H1 (cell line): ENCODE measurements around the gene NEUROD4. TPM values are rescaled to one million over a fixed set of nuclear protein-coding genes. Genes with fewer than 3 reads are reported as not detected.

Experiments
- CTCF ChIA-PET: fragments of 300-600 bp; sonication (Branson Sonifier 250); formaldehyde crosslinking; loops from one replicate; lab custom pipeline; 2021; ENCODE audit not compliant: partially characterized antibody; lab: Charles Lee
- POLR2A ChIA-PET: fragments of 300-600 bp; sonication (Branson Sonifier 250); formaldehyde crosslinking; loops from one replicate; lab custom pipeline; 2021; ENCODE audit warnings: inconsistent platforms; ENCODE audit not compliant: partially characterized antibody; lab: Charles Lee
- DNase-seq, 2 experiments: peaks; one replicate each; pipeline versions ENCODE4 v3.0.0 to v3.0.0-alpha.2; 2010 to 2022; ENCODE audit warnings: low spot score in 2 of 2, low read depth in 1 of 2, mixed read lengths in 1 of 2
- FAIRE-seq: peaks from 2 replicates; lab custom pipeline; 2011; peaks lifted over from hg19 to GRCh38; lab: Jason Lieb, UNC
- H2AFZ ChIP-seq: 2 replicates; pipeline ENCODE4 v1.8.1; 2012; ENCODE audit warnings: low read length, inconsistent platforms
- H2AK5ac ChIP-seq: 2 replicates; pipeline ENCODE4 v1.6.1; 2013; ENCODE audit warnings: low read depth, low read length
- H2BK120ac ChIP-seq: replicated peaks from 2 replicates; pipeline ENCODE3; 2013; ENCODE audit warnings: low read depth, low read length, inconsistent platforms
- H2BK12ac ChIP-seq: 2 replicates; pipeline ENCODE4 v1.6.1; 2013; ENCODE audit warnings: low read depth, low read length
- H2BK15ac ChIP-seq: 2 replicates; pipeline ENCODE4 v1.6.1; 2013; ENCODE audit warnings: low read length
- H2BK20ac ChIP-seq: 2 replicates; pipeline ENCODE4 v1.6.1; 2013; ENCODE audit warnings: low read length
- H2BK5ac ChIP-seq: 2 replicates; pipeline ENCODE4 v1.6.1; 2013; ENCODE audit warnings: low read depth, low read length
- H3K14ac ChIP-seq: 2 replicates; pipeline ENCODE4 v1.6.1; 2013; ENCODE audit warnings: inconsistent platforms; ENCODE audit not compliant: insufficient read length
- H3K18ac ChIP-seq: 2 replicates; pipeline ENCODE4 v1.6.1; 2013; ENCODE audit warnings: low read length; ENCODE audit errors: extremely low read depth
- H3K23ac ChIP-seq: 2 replicates; pipeline ENCODE4 v1.6.1; 2013; ENCODE audit warnings: inconsistent platforms; ENCODE audit not compliant: insufficient read length
- H3K23me2 ChIP-seq: 2 replicates; pipeline ENCODE4 v1.6.1; 2013; ENCODE audit warnings: low read depth, low read length
- H3K27ac ChIP-seq: 2 replicates; pipeline ENCODE4 v1.6.1; 2011; ENCODE audit warnings: low read depth, low read length, inconsistent platforms
- H3K27me3 ChIP-seq, 4 experiments: replicated peaks in 1 of 4; 1 replicate in 1 of 4; 2 replicates in 3 of 4; pipeline versions ENCODE4 v1.6.1 to v1.8.1; 2011 to 2013; ENCODE audit warnings: low read length in 3 of 4, mild to moderate bottlenecking in 3 of 4, inconsistent platforms in 2 of 4, mixed read lengths in 2 of 4, moderate library complexity in 1 of 4; ENCODE audit not compliant: control insufficient read depth in 3 of 4, insufficient read depth in 3 of 4; ENCODE audit errors: extremely low read depth in 1 of 4
- H3K36me3 ChIP-seq, 4 experiments: 2 replicates each; pipeline versions ENCODE4 v1.6.1 to v1.8.1; 2011 to 2013; ENCODE audit warnings: mild to moderate bottlenecking in 4 of 4, low read length in 3 of 4, moderate library complexity in 2 of 4, control low read depth in 1 of 4, inconsistent platforms in 1 of 4; ENCODE audit not compliant: insufficient read depth in 4 of 4, control insufficient read depth in 2 of 4
- H3K4ac ChIP-seq: replicated peaks from 2 replicates; pipeline ENCODE3; 2013; ENCODE audit warnings: low read length, low read depth, mixed read lengths, inconsistent platforms; ENCODE audit not compliant: insufficient read length
- H3K4me1 ChIP-seq, 4 experiments: replicated peaks in 1 of 4; 1 replicate in 1 of 4; 2 replicates in 3 of 4; pipeline versions ENCODE4 v1.6.1 to v1.8.1; 2011 to 2013; ENCODE audit warnings: low read length in 3 of 4, inconsistent platforms in 2 of 4, mixed read lengths in 1 of 4; ENCODE audit not compliant: insufficient read depth in 4 of 4, control insufficient read depth in 3 of 4
- H3K4me2 ChIP-seq, 2 experiments: 2 replicates each; pipeline versions ENCODE4 v1.6.1 to v1.8.1; 2011 to 2013; ENCODE audit warnings: low read depth in 2 of 2, low read length in 2 of 2, control low read depth in 1 of 2, inconsistent platforms in 1 of 2, mild to moderate bottlenecking in 1 of 2; ENCODE audit not compliant: insufficient read depth in 1 of 2
- H3K4me3 ChIP-seq, 4 experiments: fragments of 200-600, 300-600 bp in 1 of 4; sonication (generic), shearing (Covaris generic), sonication (Bioruptor Twin) in 1 of 4; 2 replicates each; pipeline versions ENCODE4 v1.5.1 to v1.8.1; 2011 to 2016; ENCODE audit warnings: low read length in 4 of 4, low read depth in 3 of 4, control low read depth in 2 of 4, inconsistent platforms in 2 of 4, mild to moderate bottlenecking in 2 of 4, mixed read lengths in 1 of 4, moderate library complexity in 1 of 4; ENCODE audit not compliant: insufficient read depth in 2 of 4; ENCODE audit errors: extremely low read depth in 1 of 4
- H3K56ac ChIP-seq: replicated peaks from 2 replicates; pipeline ENCODE3; 2013; ENCODE audit warnings: low read depth, mild to moderate bottlenecking, mixed read lengths, low read length, inconsistent platforms; ENCODE audit not compliant: insufficient read length
- H3K79me1 ChIP-seq: 2 replicates; pipeline ENCODE4 v1.6.1; 2013; ENCODE audit warnings: low read depth, low read length, control low read depth
- H3K79me2 ChIP-seq, 2 experiments: 2 replicates each; pipeline versions ENCODE4 v1.6.1 to v1.8.1; 2012 to 2013; ENCODE audit warnings: low read length in 2 of 2, mild to moderate bottlenecking in 2 of 2, inconsistent platforms in 1 of 2; ENCODE audit not compliant: insufficient read depth in 2 of 2, control insufficient read depth in 1 of 2
- H3K9ac ChIP-seq, 4 experiments: replicated peaks in 1 of 4; 1 replicate in 1 of 4; 2 replicates in 3 of 4; pipeline versions ENCODE4 v1.6.1 to v1.8.1; 2011 to 2013; ENCODE audit warnings: low read depth in 3 of 4, low read length in 3 of 4, control low read depth in 2 of 4, mild to moderate bottlenecking in 2 of 4, moderate library complexity in 2 of 4, inconsistent platforms in 1 of 4; ENCODE audit errors: extremely low read depth in 1 of 4
- H3K9me3 ChIP-seq, 2 experiments: 2 replicates each; pipeline versions ENCODE4 v1.6.1 to v1.8.1; 2012 to 2013; ENCODE audit warnings: mild to moderate bottlenecking in 2 of 2, moderate library complexity in 2 of 2, control low read depth in 1 of 2, inconsistent platforms in 1 of 2, low read depth in 1 of 2, low read length in 1 of 2, mixed read lengths in 1 of 2; ENCODE audit not compliant: insufficient read depth in 2 of 2
- H4K20me1 ChIP-seq, 2 experiments: replicated peaks in 1 of 2; 2 replicates each; pipeline versions ENCODE3 to v1.8.1; 2011 to 2013; ENCODE audit warnings: inconsistent platforms in 2 of 2, low read length in 2 of 2, mild to moderate bottlenecking in 1 of 2; ENCODE audit not compliant: insufficient read depth in 2 of 2, control insufficient read depth in 1 of 2
- H4K5ac ChIP-seq: 2 replicates; pipeline ENCODE4 v1.6.1; 2013; ENCODE audit warnings: low read length, low read depth, mixed read lengths, inconsistent platforms; ENCODE audit not compliant: insufficient read length
- H4K8ac ChIP-seq: 2 replicates; pipeline ENCODE4 v1.8.0; 2013; ENCODE audit warnings: mild to moderate bottlenecking, moderate library complexity, low read length, inconsistent platforms; ENCODE audit not compliant: insufficient read depth; ENCODE audit errors: extremely low read depth
- H4K91ac ChIP-seq: replicated peaks from 2 replicates; pipeline ENCODE3; 2013; ENCODE audit warnings: low read length, mixed read lengths, inconsistent platforms; ENCODE audit not compliant: insufficient read length
- ATF3 ChIP-seq: IDR thresholded peaks from 2 replicates; pipeline ENCODE4 v1.6.1; 2011; ENCODE audit warnings: low read depth, mild to moderate bottlenecking, low read length; ENCODE audit not compliant: insufficient read depth
- CTCF ChIP-seq, 3 experiments: IDR thresholded peaks; 1 replicate in 2 of 3; 2 replicates in 1 of 3; pipeline versions ENCODE4 v1.5.1 to v1.6.1; 2011; ENCODE audit warnings: low read length in 3 of 3, mild to moderate bottlenecking in 3 of 3, inconsistent platforms in 2 of 3, low read depth in 1 of 3, moderate library complexity in 1 of 3; ENCODE audit not compliant: insufficient read depth in 1 of 3; ENCODE audit errors: control extremely low read depth in 1 of 3
- E2F6 ChIP-seq: IDR thresholded peaks from 2 replicates; pipeline ENCODE4 v1.6.1; 2012; ENCODE audit warnings: inconsistent platforms
- HDAC6 ChIP-seq: IDR thresholded peaks from one replicate; pipeline ENCODE4 v1.7.1; 2012; ENCODE audit warnings: low read depth, mild to moderate bottlenecking, inconsistent platforms, low read length, moderate library complexity
- NANOG ChIP-seq: IDR thresholded peaks from 2 replicates; pipeline ENCODE4 v1.6.1; 2011; ENCODE audit warnings: low read length, low read depth, mild to moderate bottlenecking, inconsistent platforms; ENCODE audit not compliant: insufficient read depth, poor library complexity, severe bottlenecking
- SP1 ChIP-seq: IDR thresholded peaks from 2 replicates; pipeline ENCODE4 v1.6.1; 2011; ENCODE audit warnings: low read depth, low read length
- SP4 ChIP-seq: IDR thresholded peaks from 2 replicates; pipeline ENCODE4 v1.6.1; 2012; ENCODE audit warnings: low read length, inconsistent platforms
- SRF ChIP-seq: IDR thresholded peaks from 2 replicates; pipeline ENCODE4 v1.6.1; 2011; ENCODE audit warnings: mild to moderate bottlenecking, low read depth, low read length, moderate library complexity
- TCF12 ChIP-seq: IDR thresholded peaks from 2 replicates; pipeline ENCODE4 v1.6.1; 2011; ENCODE audit warnings: low read depth, mild to moderate bottlenecking, low read length
- WGBS, 2 experiments: shearing (Covaris generic) in 1 of 2; methylation state at CpG; one replicate each; pipeline versions ENCODE4 v1.1.6 to v1.1.7; 2013 to 2015; ENCODE audit warnings: low lambda C conversion rate in 2 of 2, mixed read lengths in 2 of 2, inconsistent platforms in 1 of 2, low coverage in 1 of 2, missing lambda C conversion rate in 1 of 2; ENCODE audit not compliant: insufficient replicate concordance in 2 of 2, insufficient coverage in 1 of 2, insufficient read length in 1 of 2; ENCODE audit errors: extremely low coverage in 1 of 2, missing lambda C conversion rate in 1 of 2; 5-methylcytosine and 5-hydroxymethylcytosine counted together
- polyA plus RNA-seq, 7 experiments: library from polyadenylated mRNA; depleted of rRNA in 3 of 7; stranded (reverse) in 5 of 7; unstranded in 2 of 7; fragments of >200 nt in 5 of 7; fragments of 200-250 nt in 2 of 7; gene quantifications; 1 replicate in 5 of 7; 2 replicates in 1 of 7; 4 replicates in 1 of 7; pipeline versions ENCODE4 v1.2.1 to v1.2.3, GENCODE V29; 2011 to 2013; ENCODE audit warnings: missing spikeins in 2 of 7, mixed read lengths in 2 of 7
- total RNA-seq: library from RNA; stranded (reverse); fragmentation: NEBNext Ultra II Directional; extraction: Animal tissue kit (Norgen Biotek cat#: 25700); gene quantifications from 2 replicates; pipeline ENCODE4 v1.2.1, GENCODE V29; 2021

Gene NEUROD4
- total and polyA plus RNA-seq, 2 of the 8 experiments (the other 6 are each of a cell fraction or from before 2014, with no cell fraction given), result not detected

- ChIA-PET CTCF (interaction anchor here (1.8 kb wide), 1 partner anchor 47 kb away, joined by 8 read pairs; no protein-coding TSS in a partner anchor), POLR2A (no interaction called here)
- WGBS, 2 experiments, result 89% methylated on average over 2 of the region's 2 CpGs; no CpG with 5 or more reads in 1 of the 2 experiments
- H3K36me3 ChIP-seq, result no peaks in the 10 kb centered on the region
- H4K5ac ChIP-seq, result no peak overlapping the region
- H3K18ac ChIP-seq, result no peak overlapping the region
- no peak overlapping the region for H2BK15ac ChIP-seq
- H3K56ac ChIP-seq, result no peak overlapping the region
- no peak overlapping the region for H2BK12ac ChIP-seq
- no peak for FAIRE-seq
- no peak overlapping the region for H3K14ac ChIP-seq
- H4K20me1 ChIP-seq, result no peaks in the 10 kb centered on the region
- no peaks in the 10 kb centered on the region for H3K4me1 ChIP-seq
- no peak overlapping the region for H3K4ac ChIP-seq
- H2AK5ac ChIP-seq, result no peak overlapping the region
- no peak overlapping the region for H3K23ac ChIP-seq
- H3K79me2 ChIP-seq, result no peaks in the 10 kb centered on the region
- no peak overlapping the region for H4K91ac ChIP-seq
- H3K23me2 ChIP-seq, result no peaks in the 10 kb centered on the region
- H3K4me3 ChIP-seq, result no peak overlapping the region
- H3K79me1 ChIP-seq, result no peaks in the 10 kb centered on the region
- no peak overlapping the region for H3K27ac ChIP-seq
- no peak for DNase-seq
- H2BK120ac ChIP-seq, result no peak overlapping the region
- no peaks in the 10 kb centered on the region for H3K9me3 ChIP-seq
- no peak overlapping the region for H4K8ac ChIP-seq
- H2BK20ac ChIP-seq, result no peak overlapping the region
- H2AFZ ChIP-seq, result no peak overlapping the region
- H3K4me2 ChIP-seq, result no peak overlapping the region
- no peak overlapping the region for H2BK5ac ChIP-seq
- no peak for TF ChIP-seq HDAC6
- TF ChIP-seq E2F6, result no peak
- TF ChIP-seq SRF, result no peak
- no peak for TF ChIP-seq SP1
- no peak for TF ChIP-seq SP4
- no peak for TF ChIP-seq CTCF (IDR thresholded peaks at IDR 0.05; ENCODE audit: control extremely low read depth in 1 of 3, insufficient read depth in 1 of 3, low read depth in 1 of 3, low read length in 3 of 3)
- no peak for TF ChIP-seq ATF3
- TF ChIP-seq NANOG, result no peak
- no peak for TF ChIP-seq TCF12
- TF ChIP-seq, all 59 proteins: peak for 0
- Histone ChIP-seq H3K27me3 (no peaks in the 10 kb centered on the region), H3K9ac (no peak overlapping the region)
Observed at GRCh38 chr12:55025508-55025907, 5.7 kb downstream of the NEUROD4 start.
